ENCODE results near the gene SLC9A3.

Gene SLC9A3

DNA sequence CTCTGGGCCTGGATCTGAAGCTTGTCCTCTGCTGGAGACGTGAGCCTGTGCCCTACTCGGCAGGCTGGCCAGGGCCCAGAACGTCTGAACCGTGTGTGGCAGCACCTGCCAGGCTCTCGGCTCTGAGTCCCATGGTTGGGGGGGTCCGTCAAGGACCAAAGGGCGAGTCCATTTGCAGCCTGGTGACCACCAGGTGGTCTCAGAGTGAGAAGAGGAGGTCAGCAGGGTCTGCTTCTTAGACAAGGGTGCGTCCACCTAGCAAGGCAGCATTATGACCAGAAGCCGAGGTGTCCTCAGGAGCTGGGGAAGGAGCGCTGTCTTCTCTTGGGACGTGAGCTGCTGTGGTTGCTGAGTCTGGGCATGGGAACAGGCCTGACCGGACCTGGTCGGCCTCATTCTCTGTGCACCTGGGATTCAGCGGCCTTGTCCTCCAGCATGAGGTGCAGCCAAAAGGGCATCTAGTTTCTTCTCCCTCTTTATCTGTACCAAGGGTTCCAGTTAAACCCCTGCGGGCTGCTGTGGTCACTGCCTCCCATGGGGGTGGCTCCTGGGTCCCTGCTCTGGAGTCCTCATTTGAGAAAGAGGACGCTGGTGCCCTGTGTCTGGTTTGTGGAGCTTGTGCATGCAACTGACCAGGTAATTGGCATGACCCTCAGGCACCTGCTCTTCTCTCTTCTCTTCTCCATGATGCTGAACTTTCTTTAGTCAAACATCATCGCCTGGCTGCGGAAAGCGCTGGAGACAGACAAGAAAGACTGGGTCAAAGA, 66.9 kb downstream of the SLC9A3 start:
- DNase-seq: no peak

DNA sequence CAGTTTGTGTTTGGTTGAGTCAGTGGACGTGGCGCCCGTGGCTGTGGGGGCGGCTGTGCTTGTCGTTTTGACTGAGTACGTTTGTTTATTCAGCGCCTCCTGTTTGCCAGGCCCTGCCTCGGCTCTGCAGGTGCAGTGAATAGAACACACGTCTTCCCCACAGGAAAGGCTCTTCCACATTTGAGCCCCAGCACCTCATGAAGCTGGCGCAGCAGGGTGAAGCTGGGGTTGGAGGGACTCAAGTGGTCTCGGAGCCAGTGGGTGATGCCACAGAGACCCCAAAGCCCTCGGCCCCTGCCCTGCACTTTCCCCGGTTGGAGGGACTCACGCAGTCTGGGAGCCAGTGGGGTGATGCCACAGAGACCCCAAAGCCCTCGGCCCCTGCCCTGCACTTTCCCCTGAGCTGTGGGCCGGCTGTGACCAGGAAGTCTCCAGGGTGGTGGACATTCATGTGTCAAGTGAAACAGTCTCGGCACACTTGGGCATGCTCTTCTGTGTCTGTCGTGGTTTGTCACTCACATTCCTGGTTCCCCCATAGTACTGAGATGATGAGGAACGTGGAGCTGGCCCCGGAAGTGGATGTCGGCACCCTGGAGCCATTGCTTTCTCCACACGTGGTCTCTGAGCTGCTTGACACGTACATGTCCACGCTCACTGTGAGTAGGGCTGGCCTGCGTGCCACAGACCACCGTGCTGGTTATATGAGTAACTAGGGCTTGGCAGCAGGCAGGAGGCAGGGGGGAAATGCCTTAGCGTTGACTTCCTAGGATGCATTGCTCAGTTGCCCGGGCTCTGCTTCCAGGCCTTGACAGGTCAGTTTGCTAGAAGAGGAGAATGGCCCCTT, 67.7 kb downstream of the SLC9A3 start:
- DNase-seq: no peak

- DNase-seq: no peak
Measured at GRCh38 chr5:455806-456205, 68.4 kb downstream of the SLC9A3 start.

DNA sequence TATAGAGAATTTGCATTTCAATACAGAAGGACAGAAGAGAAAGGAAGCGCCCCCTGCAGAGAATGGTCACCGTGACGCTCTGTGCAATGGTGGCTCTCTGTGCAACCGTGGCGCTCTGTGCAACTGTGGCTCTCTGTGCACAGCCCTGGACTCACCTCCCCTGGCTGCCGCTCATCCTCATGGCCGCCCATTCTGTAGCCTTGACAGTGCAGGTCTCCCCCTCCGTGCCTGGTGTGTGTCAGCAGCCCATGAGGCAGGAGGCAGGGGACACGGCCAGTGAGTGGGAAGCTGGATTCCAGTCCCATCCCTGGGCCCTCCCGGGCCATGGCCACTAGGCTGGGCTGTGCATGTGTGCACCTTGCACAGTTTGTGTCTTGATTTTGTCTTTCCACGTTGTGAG, 69.3 kb downstream of the SLC9A3 start:
- DNase-seq: no peak

DNA sequence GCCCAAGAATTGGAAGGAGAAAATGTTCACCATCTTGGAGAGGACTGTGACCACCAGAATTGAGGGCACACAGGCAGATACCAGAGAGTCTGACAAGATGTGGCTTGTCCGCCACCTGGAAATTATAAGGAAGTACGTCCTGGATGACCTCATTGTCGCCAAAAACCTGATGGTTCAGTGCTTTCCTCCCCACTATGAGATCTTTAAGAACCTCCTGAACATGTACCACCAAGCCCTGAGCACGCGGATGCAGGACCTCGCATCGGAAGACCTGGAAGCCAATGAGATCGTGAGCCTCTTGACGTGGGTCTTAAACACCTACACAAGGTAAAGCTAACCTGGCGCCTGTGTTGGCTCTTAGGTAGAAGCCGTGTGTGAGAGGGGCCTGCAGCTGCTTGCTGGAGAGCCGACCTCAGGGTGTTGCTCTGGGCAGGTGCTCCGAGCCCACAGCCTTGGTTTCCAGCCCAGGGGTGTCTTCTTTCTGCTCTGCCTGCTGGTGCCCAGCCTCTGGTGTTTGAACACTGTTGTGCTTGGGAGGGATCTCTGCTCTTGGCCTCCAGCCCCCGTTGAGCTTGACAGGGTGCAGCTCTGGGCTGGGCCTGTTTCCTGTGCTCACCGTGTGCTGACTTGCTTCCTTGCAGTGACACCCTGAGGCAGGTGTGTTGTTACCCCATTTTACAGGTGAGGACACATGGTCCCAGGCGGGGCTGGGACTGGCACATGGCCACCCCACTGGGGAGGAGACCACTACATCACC, 70.3 kb downstream of the SLC9A3 start:
- DNase-seq: no peak

GRCh38 chr5:452978-453710, 71.1 kb downstream of the SLC9A3 start:
- DNase-seq: no peak

DNA sequence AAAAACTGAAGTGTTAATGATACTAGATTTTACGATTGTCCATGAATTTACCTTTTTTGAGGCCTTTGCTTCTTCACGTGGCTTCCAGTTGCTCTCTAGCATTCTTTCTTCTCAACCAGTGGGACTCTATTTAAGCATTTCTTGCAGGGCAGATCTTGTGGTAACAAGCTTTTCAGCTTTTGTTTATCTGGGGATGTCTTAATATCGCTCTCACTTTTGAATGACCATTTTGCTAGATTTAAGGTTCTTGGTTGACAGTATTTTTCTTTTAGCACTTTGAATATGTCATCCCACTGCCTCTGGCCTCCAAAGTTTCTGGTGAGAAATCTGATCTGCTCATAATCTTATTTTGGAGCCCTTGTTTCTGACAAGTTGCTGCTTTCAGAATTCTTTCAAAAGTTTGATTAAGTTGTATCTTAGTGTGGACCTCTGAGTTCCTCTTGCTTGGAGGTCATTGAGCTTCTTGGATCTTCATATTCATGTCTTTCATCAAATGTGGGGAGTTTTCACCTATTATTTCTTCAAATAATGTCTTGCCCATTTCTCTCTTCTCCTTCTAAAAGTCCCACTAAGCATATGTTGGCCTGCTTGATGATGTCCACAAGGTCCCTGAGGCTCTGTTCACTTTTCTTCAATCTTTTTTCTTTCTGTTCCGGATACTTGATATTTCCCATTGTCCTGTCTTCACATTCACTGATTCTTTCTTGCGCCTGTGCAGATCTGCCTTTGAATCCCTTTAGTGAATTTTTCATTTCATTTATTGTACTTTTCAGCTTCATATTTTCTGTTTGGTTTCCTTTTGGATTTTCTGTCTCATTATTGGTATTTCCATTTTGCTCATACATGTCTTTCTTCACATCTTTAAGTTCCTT, 72.4 kb downstream of the SLC9A3 start:
- no peak for DNase-seq

DNA sequence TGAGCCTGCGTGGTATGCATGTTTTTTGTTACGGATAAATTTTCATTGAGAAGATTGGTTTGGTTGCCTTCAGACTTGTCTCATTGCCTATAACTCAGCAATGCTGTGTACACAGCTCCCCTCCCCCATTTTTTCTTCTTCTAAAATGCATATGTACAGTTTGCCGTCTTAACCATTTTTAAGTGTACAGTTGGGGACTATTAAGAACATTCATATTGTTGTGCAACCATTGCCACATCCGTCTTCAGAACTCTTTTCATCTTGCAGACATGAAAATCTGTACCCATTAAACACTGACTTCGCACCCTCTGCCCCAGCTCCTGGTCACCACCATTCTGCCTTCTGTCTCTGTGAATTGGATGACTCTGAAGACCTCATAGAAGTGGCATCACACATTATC, 75.1 kb downstream of the SLC9A3 start:
- DNase-seq: no peak

GRCh38 chr5:448766-449090, 75.5 kb downstream of the SLC9A3 start:
- DNase-seq: no peak

DNA sequence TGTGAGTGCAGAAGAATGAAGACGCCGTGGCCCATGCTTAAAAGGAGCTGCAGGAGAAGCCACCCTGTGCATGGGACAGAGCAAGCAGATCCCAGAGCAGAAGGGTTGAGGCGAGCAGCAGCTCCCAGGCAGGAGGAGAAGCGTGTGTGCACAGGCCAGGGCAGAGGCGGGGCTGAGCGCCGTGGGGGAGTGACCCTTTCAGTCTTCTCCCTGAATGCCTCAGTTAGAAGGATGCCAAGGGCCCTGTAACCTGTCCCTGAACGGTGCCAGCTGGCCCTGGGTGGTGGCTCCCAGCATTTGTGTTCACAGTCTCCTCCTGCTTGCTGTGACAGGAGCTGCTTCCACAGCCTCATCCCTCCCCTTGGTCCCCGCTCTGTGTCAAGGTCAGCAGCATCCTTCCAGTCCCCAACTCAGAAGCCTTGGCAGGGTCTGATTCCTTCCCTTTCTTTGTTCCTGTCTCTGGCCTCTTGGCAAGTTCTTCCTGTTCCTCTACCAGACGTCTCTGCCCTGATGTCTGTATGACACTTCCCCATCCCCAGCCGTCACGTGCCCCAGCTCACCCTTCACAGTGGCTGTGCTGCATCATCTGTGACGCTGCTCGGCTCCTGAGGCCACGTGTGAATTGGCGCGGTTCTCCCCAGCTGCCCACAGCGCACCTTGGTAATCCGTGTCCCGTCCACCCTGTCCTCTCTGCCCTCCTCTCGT, 76.0 kb downstream of the SLC9A3 start:
- no peak for DNase-seq

- no peak for DNase-seq
Measured at GRCh38 chr5:447501-447900, 76.7 kb downstream of the SLC9A3 start.

DNA sequence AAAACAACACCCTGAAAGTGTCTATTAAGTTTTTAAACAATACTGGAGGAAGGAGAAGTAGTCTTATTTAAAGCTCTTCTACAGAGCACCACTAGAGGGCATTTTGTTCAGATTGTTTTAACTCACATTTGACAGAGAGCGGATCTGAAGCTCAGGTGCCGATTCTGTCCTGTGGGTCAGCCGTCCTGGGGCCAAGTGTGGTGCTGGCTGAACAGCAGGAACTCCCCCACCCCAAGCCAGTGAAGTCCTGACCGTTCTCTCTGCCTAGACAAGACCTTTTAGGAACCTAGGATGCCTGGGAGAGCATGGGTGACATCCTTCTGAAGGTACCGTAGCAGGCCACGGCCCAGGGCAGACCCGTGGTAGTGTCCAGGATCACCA, 77.4 kb downstream of the SLC9A3 start:
- DNase-seq: no peak

DNA sequence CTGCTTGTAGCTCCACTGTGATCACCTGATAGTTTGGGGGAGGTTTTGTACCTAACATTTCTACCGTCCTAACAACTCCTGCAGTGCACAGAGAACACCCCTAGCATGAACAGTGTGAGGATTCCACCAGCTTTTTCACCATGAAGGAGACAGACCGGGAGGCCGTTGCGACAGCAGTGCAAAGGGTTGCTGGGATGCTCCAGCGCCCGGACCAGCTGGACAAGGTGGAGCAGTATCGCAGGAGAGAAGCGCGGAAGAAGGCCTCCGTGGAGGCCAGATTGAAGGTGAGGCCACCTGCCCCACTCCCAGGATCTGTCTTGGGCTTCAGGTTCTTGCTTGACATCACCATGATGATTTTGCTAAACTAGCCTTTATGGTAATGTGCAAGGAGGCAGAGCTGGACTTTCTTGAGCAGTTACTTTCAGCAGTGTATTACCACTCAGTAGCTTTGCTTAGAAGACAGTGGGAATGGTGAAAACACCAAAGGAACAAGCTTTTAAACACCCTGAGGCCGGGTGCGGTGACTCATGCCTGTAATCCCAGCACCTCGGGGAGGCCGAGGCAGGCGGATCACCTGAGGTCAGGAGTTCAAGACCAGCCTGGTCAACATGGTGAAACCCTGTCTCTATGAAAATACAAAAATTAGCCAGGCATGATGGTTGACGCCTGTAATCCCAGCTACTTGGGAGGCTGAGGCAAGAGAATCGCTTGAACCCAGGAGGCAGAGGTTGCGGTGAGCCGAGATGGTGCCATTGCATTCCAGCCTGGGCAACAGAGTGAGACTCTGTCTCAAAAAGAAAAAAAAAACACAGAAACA, 78.0 kb downstream of the SLC9A3 start:
- no peak for DNase-seq

DNA sequence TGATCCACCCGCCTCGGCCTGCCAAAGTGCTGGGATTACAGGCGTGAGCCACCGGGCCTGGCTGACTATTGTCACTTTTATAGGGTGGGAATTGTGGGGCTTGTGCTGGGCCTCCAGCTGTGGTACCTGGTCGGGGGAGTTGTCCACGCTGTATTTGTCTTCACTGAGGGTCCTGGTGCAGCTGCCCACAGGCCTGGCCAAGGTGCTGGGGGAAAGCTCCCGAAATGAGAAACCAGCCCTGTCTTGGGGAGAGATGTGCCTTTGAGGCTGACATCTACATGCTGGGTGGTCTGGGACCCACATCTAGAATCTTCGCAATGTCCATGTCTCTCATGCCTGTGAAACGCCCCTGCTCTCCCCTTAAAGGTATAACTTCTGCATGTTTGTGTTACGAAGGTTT, 78.7 kb downstream of the SLC9A3 start:
- DNase-seq: no peak

DNA sequence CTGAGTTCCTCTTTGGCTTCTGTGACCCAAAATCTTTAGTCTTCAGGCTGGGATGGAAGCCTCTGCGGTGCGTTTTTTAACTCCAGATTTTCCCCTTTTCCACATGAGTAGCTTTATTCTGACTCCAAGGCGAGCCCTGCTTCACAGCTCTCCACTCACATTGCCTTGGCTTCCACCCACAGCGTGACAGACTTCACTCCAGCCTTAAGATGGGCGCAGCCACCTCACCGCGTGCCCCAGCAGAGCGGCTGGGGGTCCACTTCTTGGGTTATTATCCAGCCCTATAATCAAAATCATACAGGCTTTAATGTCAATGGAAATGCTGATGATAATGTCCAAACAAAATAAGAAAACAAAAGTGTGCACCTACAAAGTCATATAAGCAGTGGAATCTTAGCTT, 80.0 kb downstream of the SLC9A3 start:
- DNase-seq: no peak

- DNase-seq: peak; percentile 19 to 29
Measured at GRCh38 chr5:443239-444151, 80.8 kb downstream of the SLC9A3 start.

GRCh38 chr5:442335-443238, 81.7 kb downstream of the SLC9A3 start, which contains the start of gene EXOC3:
EXOC3 (plus strand) TSS chr5:443176; CDS start chr5:446206, 3,030 bp downstream.
- DNase-seq: peak in 1 of 2 experiments; percentile 40

GRCh38 chr5:441996-442334, 82.3 kb downstream of the SLC9A3 start:
- no peak for DNase-seq
